ENCODE results near the gene PAQR4.

PAQR4 gene

DNA sequence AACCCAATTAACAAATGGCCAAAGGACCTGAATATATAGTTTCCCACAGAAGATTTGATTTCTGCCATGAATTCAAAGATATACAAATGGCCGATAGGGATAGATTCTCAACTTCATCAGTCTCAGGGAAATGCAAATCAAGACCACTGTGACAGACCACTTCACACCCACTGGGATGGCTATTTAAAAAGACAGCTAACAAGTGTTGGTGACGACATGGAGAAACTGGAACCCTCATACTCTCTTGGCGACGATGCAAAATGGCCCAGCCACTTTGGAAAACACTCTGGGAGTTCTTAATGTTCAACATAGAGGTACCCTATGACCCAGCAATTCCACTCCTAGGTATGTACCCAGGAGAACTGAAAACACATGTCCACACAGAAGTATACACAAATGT is 22.5 kb upstream of the PAQR4 start:
- H3K4me3 ChIP-seq (ENCODE audit: low read depth, low read length): no peak overlapping the region
- TF ChIP-seq, protein P1, sequence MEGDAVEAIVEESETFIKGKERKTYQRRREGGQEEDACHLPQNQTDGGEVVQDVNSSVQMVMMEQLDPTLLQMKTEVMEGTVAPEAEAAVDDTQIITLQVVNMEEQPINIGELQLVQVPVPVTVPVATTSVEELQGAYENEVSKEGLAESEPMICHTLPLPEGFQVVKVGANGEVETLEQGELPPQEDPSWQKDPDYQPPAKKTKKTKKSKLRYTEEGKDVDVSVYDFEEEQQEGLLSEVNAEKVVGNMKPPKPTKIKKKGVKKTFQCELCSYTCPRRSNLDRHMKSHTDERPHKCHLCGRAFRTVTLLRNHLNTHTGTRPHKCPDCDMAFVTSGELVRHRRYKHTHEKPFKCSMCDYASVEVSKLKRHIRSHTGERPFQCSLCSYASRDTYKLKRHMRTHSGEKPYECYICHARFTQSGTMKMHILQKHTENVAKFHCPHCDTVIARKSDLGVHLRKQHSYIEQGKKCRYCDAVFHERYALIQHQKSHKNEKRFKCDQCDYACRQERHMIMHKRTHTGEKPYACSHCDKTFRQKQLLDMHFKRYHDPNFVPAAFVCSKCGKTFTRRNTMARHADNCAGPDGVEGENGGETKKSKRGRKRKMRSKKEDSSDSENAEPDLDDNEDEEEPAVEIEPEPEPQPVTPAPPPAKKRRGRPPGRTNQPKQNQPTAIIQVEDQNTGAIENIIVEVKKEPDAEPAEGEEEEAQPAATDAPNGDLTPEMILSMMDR (IDR thresholded peaks at IDR 0.05; ENCODE audit: low read depth, low read length, missing control alignments): no peak
- no peak for DNase-seq (ENCODE audit: low read depth)

DNA sequence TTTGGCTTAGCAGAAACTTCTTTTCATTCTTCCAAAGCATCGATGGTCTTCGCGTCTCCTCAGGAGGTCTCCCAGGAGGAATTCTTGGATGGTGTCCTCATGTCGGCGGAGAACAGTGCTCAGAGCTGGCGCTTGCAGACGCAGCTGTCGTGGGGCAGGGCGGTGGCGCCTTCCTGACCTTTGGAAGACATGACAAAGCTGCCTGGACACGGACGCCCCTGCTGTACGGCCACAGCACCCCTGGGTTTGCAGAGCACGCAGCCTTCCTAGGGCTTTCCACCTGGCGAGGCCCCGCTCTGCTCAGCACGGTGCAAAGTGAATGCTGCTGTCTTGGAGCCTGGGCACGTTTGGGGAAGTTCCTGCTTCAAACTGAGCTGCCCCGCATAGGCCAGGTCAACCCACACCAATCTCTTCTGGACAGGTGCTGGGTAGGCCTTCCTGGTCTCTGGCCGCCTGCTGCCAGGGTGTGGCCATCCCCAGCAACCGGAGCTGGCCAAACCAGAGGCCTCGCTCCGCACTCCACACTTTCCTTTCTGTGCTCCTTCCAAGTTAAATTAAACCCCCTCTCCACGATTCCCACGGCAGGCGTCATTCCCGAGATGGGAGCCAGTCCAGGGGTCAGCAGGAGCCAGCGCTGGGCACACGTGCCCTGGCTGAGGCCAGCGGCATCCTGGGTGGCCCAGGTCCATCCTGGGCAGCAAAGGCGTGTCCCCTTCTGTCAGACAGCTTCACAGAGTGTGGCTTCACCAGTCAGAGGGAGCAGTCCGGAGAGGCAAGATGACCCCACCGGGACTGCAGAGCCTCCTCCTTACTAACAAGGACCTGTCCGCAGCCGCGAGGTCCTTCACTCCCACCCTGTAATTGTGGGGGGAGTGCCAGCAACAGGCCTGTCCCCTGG is 20.1 kb upstream of the PAQR4 start:
- TF ChIP-seq, protein P1 (IDR thresholded peaks at IDR 0.05; ENCODE audit: low read depth, low read length, missing control alignments): no peak
- no peak overlapping the region for H3K4me3 ChIP-seq (ENCODE audit: low read depth, low read length)
- DNase-seq (ENCODE audit: low read depth): no peak

GRCh38 chr16:2949705-2950352 is 19.3 kb upstream of the PAQR4 start:
- TF ChIP-seq, protein P1 (IDR thresholded peaks at IDR 0.05; ENCODE audit: low read depth, low read length, missing control alignments): no peak
- H3K4me3 ChIP-seq (ENCODE audit: low read depth, low read length): no peak overlapping the region
- DNase-seq (ENCODE audit: low read depth): no peak

- no peak overlapping the region for H3K4me3 ChIP-seq (ENCODE audit: low read depth, low read length)
- TF ChIP-seq, protein P1 (IDR thresholded peaks at IDR 0.05; ENCODE audit: low read depth, low read length, missing control alignments): no peak
- no peak for DNase-seq (ENCODE audit: low read depth)
These were observed 18.8 kb upstream of the PAQR4 start for GRCh38 chr16:2950353-2950724.

DNA sequence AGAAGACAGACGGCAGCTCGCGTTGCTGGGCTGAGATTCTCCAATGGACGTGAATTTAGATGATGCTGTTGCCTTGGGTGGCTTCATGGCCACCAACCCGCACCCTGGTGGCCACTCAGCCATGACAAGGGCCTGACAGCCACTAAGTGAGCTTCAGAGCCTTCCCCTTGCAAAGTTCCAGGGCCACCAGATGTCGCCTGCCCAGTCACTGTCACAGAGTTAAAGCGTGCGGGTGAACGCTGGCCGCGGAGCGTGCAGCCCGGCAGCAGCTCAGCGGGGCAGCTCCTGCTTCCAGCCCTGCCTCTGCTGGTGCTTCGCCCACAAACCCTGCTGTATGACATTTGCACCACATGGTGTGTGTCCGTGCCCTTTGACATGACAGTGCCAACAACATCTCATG is 18.4 kb upstream of the PAQR4 start:
- TF ChIP-seq, protein P1 (IDR thresholded peaks at IDR 0.05; ENCODE audit: low read depth, low read length, missing control alignments): no peak
- DNase-seq (ENCODE audit: low read depth): no peak
- no peak overlapping the region for H3K4me3 ChIP-seq (ENCODE audit: low read depth, low read length)

DNA sequence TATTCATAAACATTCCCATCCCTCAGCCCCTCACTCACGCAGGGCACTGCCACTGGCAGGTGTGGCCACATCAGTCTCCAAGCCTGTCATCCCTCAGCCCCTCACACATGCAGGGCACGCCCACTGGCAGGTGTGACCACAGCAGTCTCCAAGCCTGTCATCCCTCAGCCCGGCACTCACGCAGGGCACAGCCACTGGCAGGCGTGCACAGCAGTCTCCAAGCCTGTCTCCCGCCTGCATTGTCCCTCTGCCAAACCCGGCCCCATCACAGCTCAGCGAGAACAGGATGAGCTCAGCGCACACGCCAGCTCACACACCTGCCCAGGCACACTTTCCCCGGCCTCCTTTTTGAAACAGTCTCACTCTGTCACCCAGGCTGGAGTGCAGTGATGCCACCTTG is 16.5 kb upstream of the PAQR4 start:
- TF ChIP-seq, protein P1 (IDR thresholded peaks at IDR 0.05; ENCODE audit: low read depth, low read length, missing control alignments): no peak
- no peak for DNase-seq (ENCODE audit: low read depth)
- H3K4me3 ChIP-seq (ENCODE audit: low read depth, low read length): no peak overlapping the region
